HEK293T (cell line): ENCODE results near the gene FHOD1.

Experiments
- ARNT ChIP-seq: fragments of 450-650 bp; IDR thresholded peaks from 2 replicates; pipeline ENCODE4 v1.6.1; 2017; ENCODE audit warnings: mild to moderate bottlenecking
- BHLHE40 ChIP-seq: fragments of 450-650 bp; IDR thresholded peaks from 2 replicates; pipeline ENCODE4 v1.6.1; 2016; ENCODE audit warnings: mild to moderate bottlenecking, moderate library complexity, borderline replicate concordance
- CTBP1 ChIP-seq: fragments of 450-650 bp; IDR thresholded peaks from 2 replicates; pipeline ENCODE4 v1.6.1; 2016; ENCODE audit warnings: borderline replicate concordance
- FOXK2 ChIP-seq: fragments of 450-650 bp; IDR thresholded peaks from 2 replicates; pipeline ENCODE4 v1.6.1; 2016; ENCODE audit warnings: mild to moderate bottlenecking
- FOXM1 ChIP-seq: fragments of 450-650 bp; IDR thresholded peaks from 2 replicates; pipeline ENCODE4 v1.6.1; 2017; ENCODE audit warnings: mild to moderate bottlenecking, borderline replicate concordance
- LEF1 ChIP-seq: fragments of 450-650 bp; IDR thresholded peaks from 2 replicates; pipeline ENCODE4 v1.6.1; 2017; ENCODE audit warnings: mild to moderate bottlenecking, borderline replicate concordance
- NFRKB ChIP-seq: fragments of 450-650 bp; IDR thresholded peaks from 2 replicates; pipeline ENCODE4 v1.6.1; 2016; ENCODE audit warnings: mild to moderate bottlenecking, moderate library complexity
- SP1 ChIP-seq: fragments of 450-650 bp; IDR thresholded peaks from 2 replicates; pipeline ENCODE4 v1.6.1; 2017
- SUZ12 ChIP-seq: fragments of 450-650 bp; IDR thresholded peaks from 2 replicates; pipeline ENCODE4 v1.6.1; 2016; ENCODE audit warnings: mild to moderate bottlenecking
- TF ChIP-seq, protein P1 (sequence below): fragments of 450-650 bp; IDR thresholded peaks from 2 replicates; pipeline ENCODE4 v1.6.1; 2016

GRCh38 chr16:67257486-67258160, 10.3 kb upstream of the FHOD1 start:
- TF ChIP-seq SP1 (no peak), CTBP1 (no peak), ARNT (no peak), NFRKB (no peak), SUZ12 (no peak), FOXK2 (no peak), FOXM1 (no peak), LEF1 (no peak), BHLHE40 (no peak)
- TF ChIP-seq, protein P1, sequence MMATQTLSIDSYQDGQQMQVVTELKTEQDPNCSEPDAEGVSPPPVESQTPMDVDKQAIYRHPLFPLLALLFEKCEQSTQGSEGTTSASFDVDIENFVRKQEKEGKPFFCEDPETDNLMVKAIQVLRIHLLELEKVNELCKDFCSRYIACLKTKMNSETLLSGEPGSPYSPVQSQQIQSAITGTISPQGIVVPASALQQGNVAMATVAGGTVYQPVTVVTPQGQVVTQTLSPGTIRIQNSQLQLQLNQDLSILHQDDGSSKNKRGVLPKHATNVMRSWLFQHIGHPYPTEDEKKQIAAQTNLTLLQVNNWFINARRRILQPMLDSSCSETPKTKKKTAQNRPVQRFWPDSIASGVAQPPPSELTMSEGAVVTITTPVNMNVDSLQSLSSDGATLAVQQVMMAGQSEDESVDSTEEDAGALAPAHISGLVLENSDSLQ = no peak
